IPS DF 6.9 (cell line): ENCODE data around the gene GABRB2.

ENCODE experiments used
- DNase-seq: peaks from one replicate; pipeline ENCODE4 v3.0.0-alpha.2; 2013; ENCODE audit warnings: low read depth, low spot score
- H3K27ac ChIP-seq: one replicate; pipeline ENCODE4 v1.5.1; 2013; ENCODE audit warnings: low read length, control low read depth
- H3K27me3 ChIP-seq: 2 replicates; pipeline ENCODE4 v1.6.1; 2013; ENCODE audit warnings: mild to moderate bottlenecking, low read length; ENCODE audit not compliant: control insufficient read depth, insufficient read depth
- H3K36me3 ChIP-seq: 2 replicates; pipeline ENCODE4 v1.6.1; 2013; ENCODE audit warnings: low read length; ENCODE audit not compliant: control insufficient read depth, insufficient read depth
- H3K4me1 ChIP-seq: 2 replicates; pipeline ENCODE4 v1.6.1; 2013; ENCODE audit warnings: low read length; ENCODE audit not compliant: control insufficient read depth, insufficient read depth
- H3K4me3 ChIP-seq: 2 replicates; pipeline ENCODE4 v1.5.1; 2013; ENCODE audit warnings: mild to moderate bottlenecking, low read length
- H3K9me3 ChIP-seq: 2 replicates; pipeline ENCODE4 v1.6.1; 2013; ENCODE audit warnings: low read length, inconsistent platforms; ENCODE audit not compliant: control insufficient read depth, insufficient read depth
- WGBS: extraction: QIAGEN DNeasy Blood & Tissue Kit; methylation state at CpG from one replicate; pipeline ENCODE4 v1.1.7; 2013; ENCODE audit warnings: mixed read lengths, missing lambda C conversion rate; ENCODE audit not compliant: insufficient read length, insufficient coverage; 5-methylcytosine and 5-hydroxymethylcytosine counted together

Gene GABRB2

DNA sequence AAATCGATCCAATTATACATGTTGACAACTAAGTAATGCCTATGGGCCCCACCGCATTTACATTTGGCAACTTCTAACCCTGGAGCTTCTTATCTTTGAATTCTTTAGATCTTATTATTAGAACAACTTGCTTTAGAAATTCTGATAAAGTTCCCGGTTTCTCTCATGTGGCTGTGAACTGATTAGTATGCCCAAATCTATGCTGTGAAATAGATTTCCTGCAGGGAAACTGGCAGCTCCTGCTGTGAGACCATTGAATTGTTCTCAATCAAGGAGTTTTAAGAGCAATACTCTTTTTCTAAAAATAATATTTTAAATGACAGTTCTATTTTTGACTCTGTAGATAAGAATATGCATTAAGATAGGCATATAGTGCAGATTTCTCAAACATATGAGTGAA, 177.5 kb downstream of the GABRB2 start:
- DNase-seq = no peak
- Histone ChIP-seq H3K36me3 (no peaks in the 10 kb centered on the region), H3K9me3 (no peaks in the 10 kb centered on the region), H3K27me3 (no peaks in the 10 kb centered on the region), H3K27ac (no peak overlapping the region), H3K4me1 (no peaks in the 10 kb centered on the region), H3K4me3 (no peak overlapping the region)
- no CpG with 5 or more reads among the region's 3 CpGs for WGBS

GRCh38 chr5:161358446-161358845, 188.1 kb downstream of the GABRB2 start:
- WGBS = 100% methylated on average over 1 of the region's 2 CpGs
- Histone ChIP-seq H3K36me3 (no peaks in the 10 kb centered on the region), H3K4me1 (no peaks in the 10 kb centered on the region), H3K27me3 (no peaks in the 10 kb centered on the region), H3K4me3 (no peak overlapping the region), H3K27ac (no peak overlapping the region), H3K9me3 (no peaks in the 10 kb centered on the region)
- DNase-seq = no peak

DNA sequence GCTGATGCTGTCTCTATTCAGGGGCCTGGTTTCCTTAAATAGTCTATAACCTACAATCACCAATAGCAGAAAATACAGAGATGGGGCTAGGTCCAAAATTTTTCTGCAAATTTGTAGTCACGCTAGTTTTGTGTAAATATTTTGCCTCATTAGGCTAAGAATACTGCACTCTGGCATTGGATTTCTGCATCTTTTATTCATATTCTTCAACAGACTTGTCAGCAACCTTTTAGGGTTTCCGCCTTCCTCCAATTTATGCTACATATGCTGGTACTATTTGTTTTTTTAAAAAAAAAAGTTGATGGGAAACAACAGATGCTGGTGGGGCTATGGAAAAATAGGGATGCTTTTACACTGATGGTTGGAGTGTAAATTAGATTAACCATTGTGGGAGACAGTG, 202.3 kb downstream of the GABRB2 start:
- WGBS = no CpG with 5 or more reads among the region's 2 CpGs
- no peak overlapping the region for H3K4me3 ChIP-seq

GRCh38 chr5:161342886-161343285, 203.6 kb downstream of the GABRB2 start:
- no peak overlapping the region for H3K4me3 ChIP-seq
- WGBS = no CpG with 5 or more reads among the region's 5 CpGs
- DNase-seq = no peak
- no peaks in the 10 kb centered on the region for H3K9me3 ChIP-seq
- H3K4me1 ChIP-seq = no peaks in the 10 kb centered on the region
- H3K27me3 ChIP-seq = no peaks in the 10 kb centered on the region
- no peak overlapping the region for H3K27ac ChIP-seq
- H3K36me3 ChIP-seq = no peaks in the 10 kb centered on the region

More for the DNA sequence above, 202.3 kb downstream of the GABRB2 start:
- no peak overlapping the region for H3K27ac ChIP-seq
- no peaks in the 10 kb centered on the region for H3K36me3 ChIP-seq
- H3K9me3 ChIP-seq = no peaks in the 10 kb centered on the region
- DNase-seq = no peak
- no peaks in the 10 kb centered on the region for H3K4me1 ChIP-seq
- no peaks in the 10 kb centered on the region for H3K27me3 ChIP-seq

DNA sequence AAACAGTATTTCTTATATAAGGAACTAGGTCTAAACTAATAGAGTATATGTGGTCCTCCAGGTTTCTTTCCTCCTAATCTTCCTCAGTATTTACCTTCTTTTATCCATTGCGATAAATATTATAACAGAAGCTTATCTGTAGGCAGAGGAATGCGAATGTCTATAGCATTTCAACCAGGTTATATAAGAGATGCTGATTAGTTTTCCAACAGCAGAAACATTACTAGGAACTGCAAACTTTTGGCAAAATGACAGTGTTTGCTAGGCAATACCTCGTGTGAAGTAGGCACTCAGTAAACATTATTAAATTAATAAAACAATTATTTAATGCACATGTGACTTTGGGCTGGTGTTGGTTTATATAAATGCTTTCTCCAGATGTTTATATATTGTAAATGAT, 206.5 kb downstream of the GABRB2 start:
- Histone ChIP-seq H3K27ac (no peak overlapping the region), H3K27me3 (no peaks in the 10 kb centered on the region), H3K4me1 (no peaks in the 10 kb centered on the region), H3K4me3 (no peak overlapping the region), H3K36me3 (no peaks in the 10 kb centered on the region), H3K9me3 (no peaks in the 10 kb centered on the region)
- DNase-seq = no peak
- WGBS = no CpG with 5 or more reads among the region's 3 CpGs

DNA sequence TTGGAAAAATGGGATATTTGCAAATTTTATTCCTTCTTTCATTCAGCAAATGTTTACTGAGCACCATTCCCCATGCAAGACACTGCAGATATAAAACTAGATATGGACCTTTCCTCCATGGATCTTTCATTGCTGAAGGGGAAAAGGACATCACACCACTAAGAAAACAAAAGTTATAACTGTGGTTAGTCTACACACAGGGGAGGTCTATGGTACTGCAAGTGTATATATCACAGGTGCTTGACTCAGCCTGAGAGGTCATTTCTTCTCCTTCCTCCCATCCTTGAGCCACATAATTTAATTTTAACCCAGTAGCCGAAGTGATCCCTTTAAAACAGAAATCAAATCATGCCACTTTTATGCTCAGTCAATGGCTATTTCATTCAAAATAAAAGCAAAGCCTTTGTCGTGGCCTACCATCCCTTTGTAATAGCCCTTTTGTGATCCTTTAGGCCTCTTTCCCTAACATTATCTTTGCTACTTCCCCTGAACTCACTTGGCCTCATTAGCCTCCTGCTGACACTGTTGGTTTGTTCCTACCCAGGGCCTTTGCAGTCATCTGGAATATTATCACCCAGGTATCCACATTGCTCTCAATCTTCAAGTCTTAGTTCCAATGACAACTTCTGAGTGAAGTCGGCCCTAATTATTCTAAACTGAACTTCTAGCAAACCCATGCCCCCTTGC, 213.2 kb downstream of the GABRB2 start:
- no peak for DNase-seq
- Histone ChIP-seq H3K4me3 (no peak overlapping the region), H3K27ac (no peak overlapping the region), H3K27me3 (no peaks in the 10 kb centered on the region), H3K36me3 (no peaks in the 10 kb centered on the region), H3K9me3 (no peaks in the 10 kb centered on the region), H3K4me1 (no peaks in the 10 kb centered on the region)
- WGBS = no CpG with 5 or more reads among the region's 3 CpGs

DNA sequence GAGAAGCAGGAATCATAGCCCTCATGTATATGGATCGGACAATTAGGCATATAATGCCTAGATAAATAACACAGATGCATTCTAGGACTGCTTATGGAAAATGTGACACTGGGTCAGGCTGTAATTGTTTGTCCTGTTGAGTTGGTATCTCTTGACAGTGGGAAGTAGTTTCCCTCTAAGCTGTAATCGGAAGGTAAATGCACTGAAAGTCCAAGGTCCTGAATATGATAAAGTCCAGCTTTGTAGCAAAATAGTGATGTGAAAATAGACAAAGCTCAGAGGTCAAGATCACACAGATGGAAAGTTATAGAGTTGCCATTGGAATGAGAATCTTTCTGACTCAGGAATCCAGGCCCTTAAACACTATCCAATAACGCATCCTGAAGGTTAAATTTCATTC, 214.2 kb downstream of the GABRB2 start:
- Histone ChIP-seq H3K27ac (no peak overlapping the region), H3K9me3 (no peaks in the 10 kb centered on the region), H3K4me3 (no peak overlapping the region), H3K4me1 (no peaks in the 10 kb centered on the region; the same call in 1 of the 2 replicates), H3K27me3 (no peaks in the 10 kb centered on the region), H3K36me3 (no peaks in the 10 kb centered on the region)
- DNase-seq = no peak
- WGBS = no CpG with 5 or more reads among the region's 3 CpGs

DNA sequence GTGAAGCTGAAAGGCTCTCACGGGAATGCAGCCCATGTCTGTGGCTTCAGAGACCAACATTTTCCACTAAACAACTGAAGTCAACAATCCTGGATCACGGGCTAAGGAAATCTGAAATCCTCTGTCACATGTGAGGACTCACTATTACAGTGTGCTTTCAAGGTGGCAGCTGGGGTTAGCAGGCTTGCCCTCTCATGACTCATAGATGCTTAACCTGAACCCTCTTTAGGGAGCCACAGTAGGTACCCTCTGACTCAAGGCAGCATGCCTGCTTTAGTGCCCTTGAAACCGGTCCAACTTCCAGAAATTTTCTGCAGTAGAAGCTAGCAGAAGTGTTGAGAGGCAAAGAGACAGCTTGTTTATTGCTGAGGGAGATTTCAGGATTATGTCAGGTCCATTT, 232.5 kb downstream of the GABRB2 start:
- no peak overlapping the region for H3K4me3 ChIP-seq
- no peaks in the 10 kb centered on the region for H3K4me1 ChIP-seq
- H3K9me3 ChIP-seq = no peaks in the 10 kb centered on the region
- H3K36me3 ChIP-seq = no peaks in the 10 kb centered on the region
- no peaks in the 10 kb centered on the region for H3K27me3 ChIP-seq
- no peak overlapping the region for H3K27ac ChIP-seq
- WGBS = no CpG with 5 or more reads among the region's 3 CpGs
- DNase-seq = no peak

GRCh38 chr5:161312882-161313281, 233.6 kb downstream of the GABRB2 start:
- H3K36me3 ChIP-seq = no peaks in the 10 kb centered on the region
- H3K4me1 ChIP-seq = no peaks in the 10 kb centered on the region
- H3K4me3 ChIP-seq = no peak overlapping the region
- no peak overlapping the region for H3K27ac ChIP-seq
- no peak for DNase-seq
- WGBS = no CpG with 5 or more reads among the region's 5 CpGs
- H3K27me3 ChIP-seq = no peaks in the 10 kb centered on the region
- H3K9me3 ChIP-seq = no peaks in the 10 kb centered on the region

GRCh38 chr5:161311965-161312364, 234.6 kb downstream of the GABRB2 start:
- Histone ChIP-seq H3K4me3 (no peak overlapping the region), H3K9me3 (no peaks in the 10 kb centered on the region), H3K36me3 (no peaks in the 10 kb centered on the region), H3K27ac (no peak overlapping the region), H3K27me3 (no peaks in the 10 kb centered on the region), H3K4me1 (no peaks in the 10 kb centered on the region)
- no peak for DNase-seq
- WGBS = no CpG with 5 or more reads among the region's 3 CpGs

- no peaks in the 10 kb centered on the region for H3K4me1 ChIP-seq
- H3K4me3 ChIP-seq = no peak overlapping the region
- no peak overlapping the region for H3K27ac ChIP-seq
- no peaks in the 10 kb centered on the region for H3K36me3 ChIP-seq
- no peaks in the 10 kb centered on the region for H3K9me3 ChIP-seq
- WGBS = no CpG with 5 or more reads among the region's 2 CpGs
- DNase-seq = no peak
- H3K27me3 ChIP-seq = no peaks in the 10 kb centered on the region
Observed at GRCh38 chr5:161311146-161311708, 235.3 kb downstream of the GABRB2 start.
